ENCODE results near the gene DHX40.

DNA sequence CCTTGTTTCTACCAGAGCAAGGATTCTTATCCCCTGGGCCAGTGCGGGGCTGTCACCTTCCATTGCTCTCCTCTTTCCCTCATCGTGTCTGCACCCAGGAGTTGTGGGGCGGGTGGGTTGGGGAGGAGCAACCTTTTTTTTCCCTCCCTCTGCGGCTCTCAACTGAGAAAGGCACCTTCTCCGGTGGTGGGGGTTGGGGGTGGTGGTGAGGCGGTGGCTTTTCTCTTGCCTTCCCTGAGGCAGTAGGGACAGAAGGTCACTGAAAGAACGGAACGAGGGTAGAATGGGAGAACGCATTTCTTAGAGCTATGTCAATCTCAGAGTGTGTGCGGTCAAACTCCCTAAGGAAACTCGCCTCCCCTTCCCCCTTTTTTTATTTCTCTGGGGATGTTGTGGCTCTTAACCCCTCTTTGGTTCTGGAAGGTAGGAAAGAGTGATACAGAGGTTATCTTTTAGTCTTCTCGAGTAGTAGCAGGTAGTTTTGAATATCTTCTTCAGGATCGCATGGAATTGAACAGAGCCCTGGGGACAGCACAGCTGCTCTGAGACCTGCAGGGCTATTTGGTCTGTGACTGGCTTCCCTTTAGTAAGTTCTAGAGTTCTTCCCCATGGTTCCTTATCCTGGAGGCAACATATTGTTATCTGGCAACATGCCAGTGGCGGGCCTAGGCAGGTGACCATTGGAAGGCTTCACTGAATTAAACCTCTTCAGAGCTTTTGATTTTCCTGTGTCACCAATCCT is 55.3 kb downstream of the DHX40 start:
- TF ChIP-seq POLR2A (IDR thresholded peaks at IDR 0.05): no peak
- TF ChIP-seq, protein P1, sequence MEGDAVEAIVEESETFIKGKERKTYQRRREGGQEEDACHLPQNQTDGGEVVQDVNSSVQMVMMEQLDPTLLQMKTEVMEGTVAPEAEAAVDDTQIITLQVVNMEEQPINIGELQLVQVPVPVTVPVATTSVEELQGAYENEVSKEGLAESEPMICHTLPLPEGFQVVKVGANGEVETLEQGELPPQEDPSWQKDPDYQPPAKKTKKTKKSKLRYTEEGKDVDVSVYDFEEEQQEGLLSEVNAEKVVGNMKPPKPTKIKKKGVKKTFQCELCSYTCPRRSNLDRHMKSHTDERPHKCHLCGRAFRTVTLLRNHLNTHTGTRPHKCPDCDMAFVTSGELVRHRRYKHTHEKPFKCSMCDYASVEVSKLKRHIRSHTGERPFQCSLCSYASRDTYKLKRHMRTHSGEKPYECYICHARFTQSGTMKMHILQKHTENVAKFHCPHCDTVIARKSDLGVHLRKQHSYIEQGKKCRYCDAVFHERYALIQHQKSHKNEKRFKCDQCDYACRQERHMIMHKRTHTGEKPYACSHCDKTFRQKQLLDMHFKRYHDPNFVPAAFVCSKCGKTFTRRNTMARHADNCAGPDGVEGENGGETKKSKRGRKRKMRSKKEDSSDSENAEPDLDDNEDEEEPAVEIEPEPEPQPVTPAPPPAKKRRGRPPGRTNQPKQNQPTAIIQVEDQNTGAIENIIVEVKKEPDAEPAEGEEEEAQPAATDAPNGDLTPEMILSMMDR (IDR thresholded peaks at IDR 0.05 in 8 of 11, conservative IDR thresholded peaks at IDR 0.05 in 3 of 11): no peak
